ENCODE measurements around the gene LRRC2.
"Not testable (repeated sequence)": the region's sequence is repeated elsewhere in the genome, so short reads cannot be mapped to it uniquely, and the experiment has no call there.

LRRC2 gene

DNA sequence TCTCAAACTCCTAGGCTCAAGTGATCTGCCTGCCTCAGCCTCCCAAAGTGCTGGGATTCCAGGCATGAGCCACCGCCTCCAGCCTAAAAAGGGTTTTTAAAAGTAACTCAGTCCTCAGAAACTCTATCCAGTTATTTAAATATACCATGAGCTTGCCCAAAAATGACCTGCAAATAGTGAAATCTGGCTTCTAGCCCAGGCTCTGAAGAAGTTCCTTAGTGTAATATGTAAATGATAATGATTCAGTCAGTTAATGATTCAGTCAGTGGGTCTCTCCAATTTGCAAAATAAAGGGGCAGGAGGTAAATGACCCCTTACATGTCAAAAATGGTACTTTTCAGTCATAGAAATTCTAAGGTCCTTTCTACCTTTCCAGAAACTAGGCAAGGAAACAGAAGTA is 28.8 kb downstream of the LRRC2 start:
- H3K27ac ChIP-seq: no peak overlapping the region
- no peak for DNase-seq (ENCODE audit: low read depth, low spot score)

DNA sequence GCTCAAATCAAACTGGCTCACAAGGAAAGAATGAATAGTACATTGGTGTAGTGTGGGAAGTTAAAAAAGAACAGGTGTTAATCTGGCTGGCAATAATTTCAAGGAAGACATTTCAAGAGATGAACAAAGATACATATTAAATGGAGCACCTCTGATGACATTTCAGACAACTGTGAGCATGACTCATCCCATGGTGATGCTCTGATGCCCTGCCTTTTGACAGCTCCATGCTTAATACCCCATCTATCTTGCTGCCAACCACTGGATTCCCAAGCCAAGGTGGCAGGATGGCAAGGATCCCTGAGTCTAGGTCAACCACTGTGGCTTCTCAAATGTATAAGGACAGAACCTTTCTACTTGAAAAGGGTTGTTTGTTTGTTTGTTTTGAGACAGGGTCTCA is 29.3 kb downstream of the LRRC2 start:
- no peak for DNase-seq (ENCODE audit: low read depth, low spot score)
- H3K27ac ChIP-seq: no peak overlapping the region

DNA sequence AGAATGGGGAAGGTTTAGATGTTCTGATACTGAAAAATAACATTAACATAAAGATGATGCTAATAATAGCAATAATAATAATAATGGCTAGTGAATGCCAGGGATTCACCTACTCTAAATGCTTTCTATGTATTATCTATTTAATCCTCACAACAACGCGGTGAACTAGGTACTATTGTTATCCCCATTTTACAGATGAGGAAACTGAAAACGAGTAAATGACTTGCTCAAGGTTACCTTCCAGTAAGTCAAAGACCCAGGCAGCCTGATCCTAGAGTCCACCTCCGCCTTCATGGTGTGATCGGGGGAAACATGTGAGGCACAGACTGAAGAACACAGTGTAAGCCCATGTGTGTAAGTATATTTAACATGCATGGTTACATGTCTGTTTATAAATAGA is 30.4 kb downstream of the LRRC2 start:
- no peak overlapping the region for H3K27ac ChIP-seq
- no peak for DNase-seq (ENCODE audit: low read depth, low spot score)

DNA sequence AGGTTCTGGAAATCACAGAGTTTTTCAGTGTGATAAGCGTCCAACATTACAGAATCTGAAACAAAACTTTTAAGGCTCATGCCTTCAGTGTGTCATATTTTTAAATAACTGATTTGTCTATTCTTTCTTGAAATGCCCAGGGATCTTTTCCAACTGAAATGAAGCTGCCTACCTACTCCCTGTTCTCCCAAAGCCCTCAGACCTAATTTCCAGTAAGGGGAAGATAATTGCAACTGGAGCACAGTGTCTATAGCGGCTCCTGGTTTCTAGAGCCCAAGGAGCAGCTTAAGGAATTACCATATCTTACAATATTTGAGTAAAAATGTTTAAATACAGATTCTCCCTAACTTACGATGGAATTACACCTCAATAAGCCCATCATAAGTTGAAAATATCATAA is 33.0 kb downstream of the LRRC2 start:
- no peak overlapping the region for H3K27ac ChIP-seq
- no peak for DNase-seq (ENCODE audit: low read depth, low spot score)

DNA sequence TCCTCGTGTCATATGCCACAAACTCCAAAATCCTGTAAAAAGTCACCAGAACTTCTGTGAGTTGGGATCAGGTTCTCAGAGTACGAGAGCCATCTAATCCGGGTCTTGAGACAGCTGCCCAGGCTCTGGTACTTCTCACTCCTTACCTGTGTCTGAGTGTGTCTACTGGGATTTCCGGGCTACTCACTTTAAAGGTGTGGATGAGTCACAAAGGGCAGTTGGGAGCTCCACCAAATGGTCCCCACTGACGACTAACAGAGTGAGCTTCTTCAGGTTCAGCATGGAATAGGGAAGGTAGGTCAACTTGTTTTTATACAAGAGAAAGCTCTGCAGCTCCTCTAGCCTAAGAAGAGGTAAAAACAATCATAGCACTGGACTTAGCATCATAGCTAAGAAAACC is 38.9 kb downstream of the LRRC2 start:
- DNase-seq (ENCODE audit: low read depth, low spot score): no peak
- H3K27ac ChIP-seq: no peak overlapping the region

DNA sequence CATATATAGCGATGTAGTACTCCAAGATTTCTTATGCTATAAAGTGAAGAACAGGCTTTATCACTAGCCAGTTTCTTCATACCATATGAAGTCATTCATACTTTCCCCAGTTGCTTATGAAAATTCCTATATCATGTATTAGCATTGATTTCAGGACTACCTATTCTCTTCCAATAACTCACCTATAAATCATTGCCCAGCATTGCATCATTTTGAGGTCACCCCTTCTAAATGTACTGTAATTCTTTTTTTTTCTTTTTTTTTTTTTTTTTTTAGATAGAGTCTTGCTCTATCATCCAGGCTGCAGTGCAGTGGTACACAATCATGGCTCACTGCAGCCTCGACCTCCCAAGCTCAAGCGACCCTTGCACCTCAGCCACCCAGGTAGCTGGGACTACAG is 41.3 kb downstream of the LRRC2 start:
- H3K27ac ChIP-seq: no peak overlapping the region
- DNase-seq (ENCODE audit: low read depth, low spot score): no peak

DNA sequence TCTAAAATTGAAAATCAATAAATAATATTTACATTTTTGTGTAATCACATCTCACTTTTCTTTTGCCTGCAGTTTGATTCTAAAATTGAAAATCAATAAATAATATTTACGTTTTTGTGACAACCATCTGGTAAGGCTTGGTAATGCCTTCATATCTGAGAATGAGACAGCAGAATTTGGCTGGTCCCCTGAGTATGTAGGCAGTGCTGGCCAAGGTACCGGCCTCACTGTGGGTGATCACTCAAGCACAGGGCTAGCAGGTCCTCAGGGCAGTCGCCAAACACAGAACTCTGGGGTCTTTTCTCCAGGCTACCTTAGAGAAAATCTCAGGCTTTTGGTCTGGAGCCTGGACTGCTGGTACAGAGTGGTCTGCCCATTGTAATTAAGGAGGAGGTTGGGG is 42.1 kb downstream of the LRRC2 start:
- no peak for DNase-seq (ENCODE audit: low read depth, low spot score)
- H3K27ac ChIP-seq: no peak overlapping the region

DNA sequence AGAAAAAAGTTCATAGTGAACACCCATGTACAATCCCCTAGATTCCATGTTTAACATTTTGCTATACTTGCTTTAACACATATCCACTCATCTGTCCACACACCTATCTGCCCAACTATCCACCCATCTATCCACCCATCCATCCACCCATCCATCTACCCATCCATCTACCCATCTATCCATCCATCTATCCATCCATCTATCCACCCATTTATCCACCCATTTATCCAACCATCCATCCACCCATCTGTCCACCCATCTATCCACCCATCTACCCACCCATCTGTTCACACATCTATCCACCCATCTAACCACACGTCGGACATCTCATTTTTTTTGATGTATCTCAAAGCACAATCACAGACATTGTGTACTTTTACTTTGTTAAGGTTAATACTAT is 42.5 kb downstream of the LRRC2 start:
- H3K27ac ChIP-seq: no peak overlapping the region
- DNase-seq (ENCODE audit: low read depth, low spot score): no peak

DNA sequence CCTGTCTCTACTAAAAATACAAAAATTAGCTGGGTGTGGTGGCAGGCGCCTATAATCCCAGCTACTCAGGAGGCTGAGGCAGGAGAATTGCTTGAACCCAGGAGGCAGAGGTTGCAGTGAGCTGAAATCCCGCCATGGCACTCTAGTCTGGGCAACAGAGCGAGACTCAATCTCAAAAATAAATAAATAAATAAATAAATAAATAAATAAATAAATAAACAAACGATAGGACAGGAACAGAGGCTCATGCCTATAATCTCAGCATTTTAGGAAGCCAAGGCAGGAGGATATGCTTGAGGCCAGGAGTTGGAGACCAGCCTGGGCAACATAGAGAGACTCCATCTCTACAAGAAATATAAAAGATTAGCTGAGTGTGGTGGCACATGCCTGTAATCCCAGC is 43.9 kb downstream of the LRRC2 start:
- not testable (repeated sequence) for DNase-seq (ENCODE audit: low read depth, low spot score); H3K27ac ChIP-seq

DNA sequence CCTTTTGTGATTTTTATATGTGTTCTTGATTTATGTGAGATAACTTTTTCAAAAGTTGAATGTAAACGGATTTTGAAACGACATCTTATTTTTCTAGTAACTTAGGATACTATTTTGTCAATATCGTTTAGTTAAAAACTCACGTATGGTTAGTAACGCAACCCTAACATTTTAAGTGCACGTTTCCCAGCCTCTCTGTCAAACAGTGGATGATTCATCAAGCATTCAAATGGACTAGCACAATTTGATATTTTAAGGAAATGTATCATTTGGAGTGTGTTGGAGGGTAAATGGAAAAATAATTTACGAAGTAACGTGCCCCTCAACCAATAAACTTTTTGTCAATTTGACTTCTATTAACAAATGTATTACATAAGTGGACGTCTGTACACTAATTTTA is 45.0 kb downstream of the LRRC2 start:
- no peak for DNase-seq (ENCODE audit: low read depth, low spot score)

DNA sequence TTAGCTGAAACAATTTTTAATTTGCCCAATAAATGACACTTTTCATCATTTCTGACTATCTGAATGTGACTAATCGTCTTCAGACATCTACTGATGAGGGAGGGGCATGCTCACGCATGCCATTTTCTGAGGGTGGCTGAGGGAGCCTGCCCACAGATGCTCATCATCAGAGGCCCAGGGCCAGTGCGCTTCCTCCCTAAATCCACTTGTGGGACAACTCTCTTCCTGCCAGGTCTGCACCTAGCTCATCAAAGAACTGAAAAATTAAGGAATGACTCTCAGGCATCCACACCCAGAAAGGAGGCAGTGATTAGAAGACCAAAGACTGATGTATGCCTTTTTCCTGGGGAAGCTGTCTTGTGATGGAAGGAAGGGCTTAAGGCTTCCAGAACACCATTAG is 45.6 kb downstream of the LRRC2 start:
- H3K27ac ChIP-seq: no peak overlapping the region
- no peak for DNase-seq (ENCODE audit: low read depth, low spot score)

More for the DNA sequence above, 45.0 kb downstream of the LRRC2 start:
- no peak overlapping the region for H3K27ac ChIP-seq

DNA sequence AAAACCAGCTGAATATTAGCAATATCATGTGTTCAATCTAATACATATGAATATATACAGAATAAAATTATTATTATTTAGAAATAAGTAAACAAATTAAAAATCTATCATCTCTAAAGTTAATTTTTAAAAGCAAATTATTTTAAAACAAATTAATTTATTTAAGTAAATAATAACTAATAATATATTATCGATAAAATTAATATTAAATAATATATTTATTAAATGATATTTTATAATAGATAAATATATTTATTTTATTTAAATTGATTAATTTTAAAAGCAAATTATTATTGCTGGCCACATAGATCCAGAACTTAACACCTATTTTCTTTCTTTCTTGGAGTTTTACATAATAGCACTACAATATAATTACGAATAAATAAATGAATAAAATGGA is 46.1 kb downstream of the LRRC2 start:
- no peak overlapping the region for H3K27ac ChIP-seq
- no peak for DNase-seq (ENCODE audit: low read depth, low spot score)

DNA sequence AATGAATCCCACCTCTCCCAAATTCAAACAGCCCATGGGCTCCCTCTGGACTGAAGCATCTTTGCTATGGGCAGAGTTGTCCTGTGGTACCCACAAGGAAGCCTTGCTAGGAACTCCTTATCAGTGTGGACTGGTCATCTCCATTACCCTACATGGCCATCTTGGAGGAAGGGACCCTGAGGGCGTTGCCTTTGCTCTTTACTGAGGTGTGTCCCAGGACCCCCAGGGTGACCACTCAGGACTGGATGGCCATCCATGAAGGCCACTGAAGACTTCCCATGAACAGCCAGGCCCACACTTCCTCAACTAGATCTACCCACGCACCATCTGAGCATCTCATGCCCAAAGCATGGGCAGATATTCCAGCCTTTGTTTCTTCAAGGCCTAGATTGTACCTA is 48.3 kb downstream of the LRRC2 start:
- peak overlapping the region; percentile 69 for H3K27ac ChIP-seq
- no peak for DNase-seq (ENCODE audit: low read depth, low spot score)

DNA sequence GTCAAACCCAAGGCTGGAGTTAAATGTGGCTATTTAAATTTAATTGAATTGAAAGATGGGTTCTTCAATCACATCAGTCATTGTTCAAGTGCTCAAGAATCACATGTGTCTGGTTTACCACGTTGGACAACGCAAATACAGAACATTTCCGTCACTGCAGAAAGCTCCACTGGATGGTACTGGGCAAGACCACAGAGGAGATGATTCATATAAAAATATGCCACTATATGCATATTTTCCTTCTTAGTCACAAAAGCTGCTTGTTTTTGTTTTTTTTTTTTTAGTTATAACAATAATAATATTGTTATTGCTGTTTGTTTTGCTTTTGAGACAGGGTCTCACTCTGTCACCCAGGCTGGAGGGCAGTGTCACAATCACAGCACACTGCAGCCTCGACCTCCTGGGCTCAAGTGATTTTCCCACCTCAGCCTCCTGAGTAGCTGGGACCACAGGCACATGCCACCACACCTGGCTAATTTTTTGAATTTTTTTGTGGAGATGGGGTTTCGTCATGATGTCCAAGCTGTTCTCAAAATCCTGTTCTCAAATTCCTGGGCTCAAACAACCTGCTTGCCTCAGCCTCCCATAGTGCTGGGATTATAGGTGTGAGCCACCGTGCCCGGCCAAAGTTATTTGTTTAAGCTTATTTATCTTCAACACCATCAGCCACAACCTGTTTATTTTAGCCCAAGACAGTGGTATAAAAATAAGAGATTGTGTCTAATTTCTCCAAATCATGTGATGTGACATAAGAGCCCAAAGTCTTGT is 48.9 kb downstream of the LRRC2 start:
- DNase-seq (ENCODE audit: low read depth, low spot score): peak; percentile 64
- peak overlapping the region; percentile 69 for H3K27ac ChIP-seq

DNA sequence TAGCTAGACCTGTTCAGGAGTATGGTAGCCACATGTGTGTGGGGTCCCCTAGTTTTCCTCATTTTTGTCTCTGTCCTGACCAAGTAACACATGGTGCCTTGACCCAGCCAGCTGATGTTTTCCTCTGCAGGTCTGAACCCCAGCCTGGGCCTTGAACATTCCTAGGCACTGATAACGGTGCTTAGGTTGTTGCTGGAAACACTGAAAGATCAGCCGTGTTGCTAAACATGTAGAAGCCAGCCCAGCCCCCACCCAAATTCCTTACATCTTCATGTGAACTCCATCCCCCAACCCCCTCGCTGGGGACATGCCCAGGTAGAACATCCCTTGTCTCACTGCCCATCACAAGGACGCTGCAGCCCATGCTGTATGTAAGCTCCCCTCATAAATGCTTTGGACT is 49.6 kb downstream of the LRRC2 start:
- DNase-seq (ENCODE audit: low read depth, low spot score): no peak

DNA sequence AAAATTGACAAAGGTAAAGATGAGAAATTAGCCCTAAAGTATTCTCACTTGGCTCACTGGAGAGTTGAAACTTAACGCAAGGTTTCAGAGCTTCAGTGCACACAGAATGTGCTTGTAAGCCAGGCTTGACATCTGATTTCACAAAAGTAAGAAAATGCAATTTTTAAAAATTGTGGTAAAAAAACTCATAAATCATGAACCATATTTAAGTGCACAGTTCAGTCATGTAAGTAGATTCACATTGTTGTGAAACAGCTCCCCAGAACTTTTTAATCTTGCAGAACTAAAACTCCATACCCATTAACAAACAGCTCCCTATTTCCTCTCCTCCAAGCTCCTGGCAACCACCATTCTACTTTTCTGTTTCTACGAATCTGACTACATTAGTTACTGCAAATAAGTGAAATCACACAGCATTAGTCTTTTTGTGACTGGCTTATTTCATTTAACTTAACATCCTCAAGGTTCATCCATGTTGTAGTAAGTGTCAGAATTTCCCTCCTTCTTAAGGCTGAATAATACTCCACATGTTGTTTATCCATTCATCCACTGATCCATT is 53.8 kb downstream of the LRRC2 start:
- H3K27ac ChIP-seq: no peak overlapping the region
- no peak for DNase-seq (ENCODE audit: low read depth, low spot score)

More for the DNA sequence above, 49.6 kb downstream of the LRRC2 start:
- peak overlapping the region; percentile 69 for H3K27ac ChIP-seq

DNA sequence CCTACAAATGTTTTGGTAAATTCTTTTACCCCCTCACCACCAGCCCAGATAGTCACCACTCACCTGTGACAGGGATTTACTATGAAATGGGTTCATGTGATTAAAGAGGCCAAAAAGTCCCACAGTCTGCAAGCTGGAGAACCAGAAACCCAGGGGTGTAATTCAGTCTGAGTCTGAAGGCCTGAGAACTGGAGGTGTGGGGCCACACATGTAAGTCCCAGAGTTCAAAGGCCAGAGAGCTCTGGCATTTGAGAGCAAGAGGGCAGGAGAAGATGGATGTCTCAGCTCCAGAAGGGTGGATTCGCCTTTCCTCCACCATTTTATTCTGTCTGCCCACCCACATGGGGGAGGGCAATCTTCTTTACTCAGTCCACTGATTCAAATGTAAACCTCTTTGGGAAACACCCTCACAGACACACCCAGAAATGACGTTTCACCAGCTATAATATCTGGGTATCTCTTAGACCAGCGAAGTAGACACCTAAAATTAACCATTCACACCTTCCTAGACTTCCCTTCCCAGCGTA is 56.4 kb downstream of the LRRC2 start:
- H3K27ac ChIP-seq: no peak overlapping the region
- DNase-seq (ENCODE audit: low read depth, low spot score): no peak

DNA sequence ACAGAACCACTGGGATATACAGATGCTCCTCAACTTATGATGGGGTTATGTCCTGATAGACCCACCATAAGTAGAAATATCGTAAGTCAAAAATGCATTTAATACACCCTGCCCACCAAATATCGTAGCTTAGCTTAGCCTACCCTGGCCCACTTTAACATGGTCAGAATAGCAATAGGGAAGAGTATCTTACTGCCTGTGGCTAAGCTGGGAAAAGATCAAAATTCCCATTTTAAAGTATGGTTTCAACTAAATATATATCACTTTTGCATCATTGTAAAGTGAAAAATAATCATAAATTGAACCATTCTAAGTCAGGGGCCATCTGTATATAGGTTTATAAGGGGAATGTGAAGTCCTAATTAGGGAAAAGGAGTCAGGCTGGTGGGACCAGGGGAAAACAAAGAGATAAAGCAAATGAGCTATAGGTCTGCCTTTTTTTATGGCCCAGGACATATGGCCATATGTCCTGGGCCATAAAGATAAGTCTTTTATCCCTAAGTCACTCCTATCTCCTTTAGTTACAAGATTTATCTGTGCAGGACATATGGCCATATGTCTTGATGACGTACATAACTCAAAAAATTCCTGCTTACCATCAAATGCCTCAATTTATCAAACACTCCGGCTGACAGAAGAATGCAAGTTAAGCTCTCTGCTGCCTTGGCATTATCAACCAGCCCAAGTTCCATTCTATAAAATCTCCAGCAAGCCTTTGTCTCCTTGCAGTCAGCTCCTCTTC is 57.1 kb downstream of the LRRC2 start:
- DNase-seq (ENCODE audit: low read depth, low spot score): no peak
- H3K27ac ChIP-seq: no peak overlapping the region

DNA sequence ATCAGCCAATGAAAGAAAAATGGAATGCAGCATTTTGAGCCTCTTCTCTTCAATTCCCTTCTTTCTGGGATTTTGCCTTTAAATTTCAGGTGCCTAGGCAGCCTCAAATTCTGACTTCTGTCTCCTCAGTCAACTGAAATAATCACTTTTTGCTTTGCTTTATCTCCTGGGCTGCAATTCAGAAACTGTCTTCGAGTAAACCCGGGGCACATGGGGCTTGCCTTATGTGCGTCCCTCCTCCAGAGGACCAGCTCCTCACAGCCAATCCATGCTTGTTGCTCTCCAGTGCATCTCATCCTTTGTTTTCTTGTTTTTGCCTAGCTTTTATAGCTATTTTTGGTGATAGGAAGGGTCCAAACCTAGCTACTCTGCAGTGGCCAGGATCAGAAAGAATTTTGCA is 59.6 kb downstream of the LRRC2 start:
- H3K27ac ChIP-seq: no peak overlapping the region
- DNase-seq (ENCODE audit: low read depth, low spot score): no peak

DNA sequence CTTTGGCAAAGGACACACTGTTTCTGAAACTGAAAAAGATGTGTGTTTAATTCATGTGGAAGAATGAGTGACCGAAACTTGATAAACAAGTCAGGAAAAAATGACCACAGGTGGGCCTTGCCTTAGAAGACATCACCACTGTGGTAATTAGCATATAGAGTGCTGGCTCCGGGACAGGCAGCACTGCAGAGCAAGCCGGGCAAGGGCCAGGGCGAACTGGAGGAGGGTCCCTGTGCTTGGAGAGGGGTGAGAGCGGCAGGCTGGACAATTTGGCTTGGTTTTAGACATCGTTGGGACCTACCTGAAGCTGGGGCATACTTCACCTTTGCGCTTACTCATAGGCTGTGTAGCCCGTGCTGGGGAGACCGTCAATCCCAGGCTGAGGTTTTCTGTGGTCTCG is 60.1 kb downstream of the LRRC2 start:
- no peak for DNase-seq (ENCODE audit: low read depth, low spot score)
- no peak overlapping the region for H3K27ac ChIP-seq

DNA sequence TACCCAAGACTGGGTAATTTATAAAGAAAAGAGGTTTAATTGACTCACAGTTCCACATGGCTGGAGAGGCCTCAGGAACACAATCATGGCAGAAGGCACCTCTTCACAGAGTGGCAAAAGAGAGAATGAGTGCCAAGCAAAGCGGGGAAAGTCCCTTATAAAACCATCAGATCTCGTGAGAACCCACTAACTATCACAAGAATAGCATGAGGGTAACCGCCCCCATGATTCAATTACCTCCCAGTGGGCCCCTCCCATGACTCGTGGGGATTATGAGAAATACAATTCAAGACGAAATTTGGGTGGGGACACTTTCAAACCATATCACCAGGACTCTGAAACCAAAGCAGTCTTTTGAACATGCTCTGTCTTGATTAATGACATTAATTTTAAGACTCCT is 61.3 kb downstream of the LRRC2 start:
- H3K27ac ChIP-seq: no peak overlapping the region
- DNase-seq (ENCODE audit: low read depth, low spot score): no peak

Measured in epithelial cell of prostate (primary cell).